ENCODE results near the gene FBXW10B.
"Not testable (repeated sequence)": the region's sequence is repeated elsewhere in the genome, so short reads cannot be mapped to it uniquely, and the experiment has no call there.

GRCh38 chr17:15623661-15624209 is 4.2 kb upstream of the FBXW10B start:
- not testable (repeated sequence) for TF ChIP-seq POLR2A (IDR thresholded peaks at IDR 0.05)
- TF ChIP-seq, protein P1, sequence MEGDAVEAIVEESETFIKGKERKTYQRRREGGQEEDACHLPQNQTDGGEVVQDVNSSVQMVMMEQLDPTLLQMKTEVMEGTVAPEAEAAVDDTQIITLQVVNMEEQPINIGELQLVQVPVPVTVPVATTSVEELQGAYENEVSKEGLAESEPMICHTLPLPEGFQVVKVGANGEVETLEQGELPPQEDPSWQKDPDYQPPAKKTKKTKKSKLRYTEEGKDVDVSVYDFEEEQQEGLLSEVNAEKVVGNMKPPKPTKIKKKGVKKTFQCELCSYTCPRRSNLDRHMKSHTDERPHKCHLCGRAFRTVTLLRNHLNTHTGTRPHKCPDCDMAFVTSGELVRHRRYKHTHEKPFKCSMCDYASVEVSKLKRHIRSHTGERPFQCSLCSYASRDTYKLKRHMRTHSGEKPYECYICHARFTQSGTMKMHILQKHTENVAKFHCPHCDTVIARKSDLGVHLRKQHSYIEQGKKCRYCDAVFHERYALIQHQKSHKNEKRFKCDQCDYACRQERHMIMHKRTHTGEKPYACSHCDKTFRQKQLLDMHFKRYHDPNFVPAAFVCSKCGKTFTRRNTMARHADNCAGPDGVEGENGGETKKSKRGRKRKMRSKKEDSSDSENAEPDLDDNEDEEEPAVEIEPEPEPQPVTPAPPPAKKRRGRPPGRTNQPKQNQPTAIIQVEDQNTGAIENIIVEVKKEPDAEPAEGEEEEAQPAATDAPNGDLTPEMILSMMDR (IDR thresholded peaks at IDR 0.05), result not testable (repeated sequence)

Measured in vagina (tissue), 2 donors.